Measurements from ENCODE around the gene KRT5. TPM values are rescaled to one million over a fixed set of nuclear protein-coding genes. Genes with fewer than 3 reads are reported as not detected.

The KRT5 gene
- total and polyA plus RNA-seq, 2 donors (not counting 3 experiments of a cell fraction or from before 2014, with no cell fraction given): 0.32 to 0.86 TPM

DNA sequence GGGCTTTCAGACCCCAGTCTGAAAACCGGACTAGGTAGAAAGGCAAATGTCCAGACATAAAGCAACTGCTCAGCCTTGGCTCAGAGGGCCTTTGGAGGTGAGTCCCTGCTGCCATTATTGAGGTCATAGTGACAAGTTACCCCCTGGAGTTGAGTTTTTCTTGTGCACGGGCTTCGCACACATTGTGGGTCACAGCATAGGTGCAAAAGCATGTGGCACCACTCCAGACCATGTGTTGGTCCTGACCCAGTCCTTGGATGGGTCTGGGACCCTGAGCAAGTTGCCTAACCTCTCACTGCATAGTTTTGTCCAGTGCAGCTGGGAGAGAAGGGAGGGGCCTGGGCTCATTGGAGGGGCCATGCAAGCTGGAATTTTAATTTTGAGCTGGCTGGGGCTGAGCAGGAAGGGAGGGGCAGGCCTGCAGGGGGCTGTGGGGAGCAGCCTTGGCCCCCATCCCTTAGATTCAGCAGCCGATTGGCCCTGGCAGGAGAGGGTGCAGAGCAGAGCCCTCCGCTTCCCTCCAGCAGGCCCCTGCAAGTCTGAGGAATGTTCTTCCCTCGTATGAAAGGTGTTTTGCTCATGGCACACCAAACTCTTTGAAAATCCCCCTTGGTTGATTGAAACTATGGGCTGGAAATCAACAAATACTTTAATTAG lies 4.2 kb upstream of the KRT5 start:
- H3K9ac ChIP-seq (replicated peaks; ENCODE audit: extremely low read depth, insufficient read depth, low read length): no peak overlapping the region
- H2AFZ ChIP-seq (ENCODE audit: low read depth, low read length): no peak overlapping the region
- dilution Hi-C loops (cut with MboI; ENCODE audit: extremely low pct_ligation_motif_present, low sequenced_read_pairs): no loop called here
- H3K27me3 ChIP-seq (ENCODE audit: control insufficient read depth in 2 of 2, insufficient read depth in 2 of 2, low read length in 2 of 2): no peaks in the 10 kb centered on the region
- ChIA-PET CTCF (no interaction called here), POLR2A (no interaction called here)
- no peaks in the 10 kb centered on the region for H3K36me3 ChIP-seq (ENCODE audit: control insufficient read depth in 2 of 2, extremely low read depth in 1 of 2, insufficient read depth in 2 of 2, low read length in 2 of 2)
- intact Hi-C loops (cut with micrococcal nuclease): no loop called here
- BruUV-seq (replicated peaks): no TSS peak
- TF ChIP-seq MYC (IDR thresholded peaks at IDR 0.05; ENCODE audit: low read depth, low read length) (no peak), JUN (IDR thresholded peaks at IDR 0.05; ENCODE audit: borderline replicate concordance, insufficient read depth, insufficient read length, low read depth) (no peak), FOS (IDR thresholded peaks at IDR 0.05; ENCODE audit: borderline replicate concordance, insufficient read depth, low read length) (no peak), POLR2AphosphoS5 (IDR thresholded peaks at IDR 0.05; ENCODE audit: insufficient read depth, low read depth, low read length) (no peak), POLR2A (IDR thresholded peaks at IDR 0.05; ENCODE audit: low read depth, low read length) (no peak), EZH2 (IDR thresholded peaks at IDR 0.05; ENCODE audit: borderline replicate concordance, low read depth, low read length, severe bottlenecking) (no peak), GATA2 (IDR thresholded peaks at IDR 0.05; ENCODE audit: insufficient read depth, insufficient read length, low read depth, low read length) (no peak)
- TF ChIP-seq, protein P1, sequence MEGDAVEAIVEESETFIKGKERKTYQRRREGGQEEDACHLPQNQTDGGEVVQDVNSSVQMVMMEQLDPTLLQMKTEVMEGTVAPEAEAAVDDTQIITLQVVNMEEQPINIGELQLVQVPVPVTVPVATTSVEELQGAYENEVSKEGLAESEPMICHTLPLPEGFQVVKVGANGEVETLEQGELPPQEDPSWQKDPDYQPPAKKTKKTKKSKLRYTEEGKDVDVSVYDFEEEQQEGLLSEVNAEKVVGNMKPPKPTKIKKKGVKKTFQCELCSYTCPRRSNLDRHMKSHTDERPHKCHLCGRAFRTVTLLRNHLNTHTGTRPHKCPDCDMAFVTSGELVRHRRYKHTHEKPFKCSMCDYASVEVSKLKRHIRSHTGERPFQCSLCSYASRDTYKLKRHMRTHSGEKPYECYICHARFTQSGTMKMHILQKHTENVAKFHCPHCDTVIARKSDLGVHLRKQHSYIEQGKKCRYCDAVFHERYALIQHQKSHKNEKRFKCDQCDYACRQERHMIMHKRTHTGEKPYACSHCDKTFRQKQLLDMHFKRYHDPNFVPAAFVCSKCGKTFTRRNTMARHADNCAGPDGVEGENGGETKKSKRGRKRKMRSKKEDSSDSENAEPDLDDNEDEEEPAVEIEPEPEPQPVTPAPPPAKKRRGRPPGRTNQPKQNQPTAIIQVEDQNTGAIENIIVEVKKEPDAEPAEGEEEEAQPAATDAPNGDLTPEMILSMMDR (IDR thresholded peaks at IDR 0.05; ENCODE audit: extremely low read depth in 1 of 2, insufficient read depth in 1 of 2, low read depth in 1 of 2, low read length in 2 of 2): no peak
- TF ChIP-seq, protein P2, sequence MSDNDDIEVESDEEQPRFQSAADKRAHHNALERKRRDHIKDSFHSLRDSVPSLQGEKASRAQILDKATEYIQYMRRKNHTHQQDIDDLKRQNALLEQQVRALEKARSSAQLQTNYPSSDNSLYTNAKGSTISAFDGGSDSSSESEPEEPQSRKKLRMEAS (IDR thresholded peaks at IDR 0.05; ENCODE audit: insufficient read depth, insufficient read length): no peak
- no peaks in the 10 kb centered on the region for H3K9me1 ChIP-seq (replicated peaks; ENCODE audit: control insufficient read depth, extremely low read depth, insufficient read depth, low read length)
- H3K4me1 ChIP-seq (ENCODE audit: control insufficient read depth, extremely low read depth, insufficient read depth, low read length): no peaks in the 10 kb centered on the region
- no peaks in the 10 kb centered on the region for H4K20me1 ChIP-seq (replicated peaks; ENCODE audit: control insufficient read depth, extremely low read depth, insufficient read depth, low read length)
- no peak overlapping the region for H3K4me2 ChIP-seq (ENCODE audit: insufficient read depth, low read length)
- no peaks in the 10 kb centered on the region for H3K9me3 ChIP-seq (replicated peaks; ENCODE audit: control insufficient read depth, insufficient read depth, low read length)
- no peak overlapping the region for H3K27ac ChIP-seq (ENCODE audit: insufficient read depth, low read depth, low read length)
- H3K79me2 ChIP-seq (ENCODE audit: control insufficient read depth, insufficient read depth, low read length): no peaks in the 10 kb centered on the region
- no peak for DNase-seq (ENCODE audit: low read depth, low spot score)
- H3K4me3 ChIP-seq (replicated peaks in 1 of 3; ENCODE audit: insufficient read depth in 1 of 3, low read depth in 1 of 3, low read length in 3 of 3): no peak overlapping the region
- no peak for FAIRE-seq
